Natural killer cell (primary cell): Measurements from ENCODE around the gene MYO18B. TPM values are rescaled to one million over a fixed set of nuclear protein-coding genes. Genes with fewer than 3 reads are reported as not detected.

Experiments
- ATAC-seq, 3 donors: fragments of 150-1000 bp in 2 of 3; fragments of 200-7000 bp in 1 of 3; cut with Tn5 transposase; 1 replicate in 1 of 3; 2 replicates in 2 of 3; pipeline ENCODE4 v1.10.0; 2021; ENCODE audit warnings: mild to moderate bottlenecking in 2 of 3, moderate library complexity in 2 of 3
- DNase-seq, 2 donors: peaks; one replicate each; pipeline versions ENCODE4 v3.0.0 to v3.0.0-alpha.2; 2013 to 2021; ENCODE audit warnings: mixed read lengths in 1 of 2
- H3K27ac ChIP-seq: one replicate; pipeline ENCODE4 v1.5.1; 2013; ENCODE audit warnings: mild to moderate bottlenecking, low read length
- H3K27me3 ChIP-seq: one replicate; pipeline ENCODE4 v1.6.1; 2013; ENCODE audit warnings: low read length; ENCODE audit not compliant: control insufficient read depth, insufficient read depth
- H3K36me3 ChIP-seq: one replicate; pipeline ENCODE4 v1.6.1; 2013; ENCODE audit warnings: low read length; ENCODE audit not compliant: control insufficient read depth, insufficient read depth
- H3K4me1 ChIP-seq: one replicate; pipeline ENCODE4 v1.6.1; 2013; ENCODE audit warnings: low read length; ENCODE audit not compliant: control insufficient read depth, insufficient read depth
- H3K4me3 ChIP-seq: one replicate; pipeline ENCODE4 v1.5.1; 2013; ENCODE audit warnings: low read length
- H3K9me3 ChIP-seq: one replicate; pipeline ENCODE4 v1.6.1; 2013; ENCODE audit warnings: low read length; ENCODE audit not compliant: control insufficient read depth, insufficient read depth
- H3K27ac Mint-ChIP-seq, 2 donors: one replicate each; pipeline ENCODE4 v1.8.0; 2022; ENCODE audit warnings: mild to moderate bottlenecking in 2 of 2, mixed read lengths in 2 of 2, moderate library complexity in 1 of 2
- H3K27me3 Mint-ChIP-seq, 2 donors: one replicate each; pipeline ENCODE4 v1.8.0; 2022; ENCODE audit warnings: low read depth in 2 of 2, mixed read lengths in 2 of 2
- H3K36me3 Mint-ChIP-seq: one replicate; pipeline ENCODE4 v1.8.0; 2022; ENCODE audit warnings: mixed read lengths
- H3K4me1 Mint-ChIP-seq, 2 donors: one replicate each; pipeline ENCODE4 v1.8.0; 2022; ENCODE audit warnings: mixed read lengths in 2 of 2
- H3K4me3 Mint-ChIP-seq: one replicate; pipeline ENCODE4 v1.8.0; 2022; ENCODE audit warnings: mild to moderate bottlenecking, moderate library complexity, mixed read lengths
- H3K9me3 Mint-ChIP-seq, 2 donors: one replicate each; pipeline ENCODE4 v1.8.0; 2022; ENCODE audit warnings: mixed read lengths in 2 of 2
- WGBS: methylation state at CpG from one replicate; pipeline ENCODE4 v1.1.7; 2013; ENCODE audit warnings: missing lambda C conversion rate; ENCODE audit not compliant: insufficient coverage; 5-methylcytosine and 5-hydroxymethylcytosine counted together
- intact Hi-C: fragments of 100-400 bp; cut with micrococcal nuclease; formaldehyde crosslinking; loops from one replicate; pipeline ENCODE4 v1.14.2; 2022
- total RNA-seq, 4 donors: library from RNA; stranded (reverse); fragments of 120-200 nt in 1 of 4; gene quantifications; one replicate each; pipeline versions ENCODE4 v1.2.3 to v1.2.4, GENCODE V29; 2013 to 2022
- TF ChIP-seq, protein P1 (sequence below): fragments of 200-600 bp; IDR thresholded peaks from one replicate; pipeline ENCODE4 v1.8.0; 2022; ENCODE audit warnings: antibody characterized with exemption

The MYO18B gene
- total RNA-seq, 3 donors from 2014 or later (not counting 1 experiment from before 2014, with no cell fraction given) = 0.07 to 0.14 (median 0.10) TPM

DNA sequence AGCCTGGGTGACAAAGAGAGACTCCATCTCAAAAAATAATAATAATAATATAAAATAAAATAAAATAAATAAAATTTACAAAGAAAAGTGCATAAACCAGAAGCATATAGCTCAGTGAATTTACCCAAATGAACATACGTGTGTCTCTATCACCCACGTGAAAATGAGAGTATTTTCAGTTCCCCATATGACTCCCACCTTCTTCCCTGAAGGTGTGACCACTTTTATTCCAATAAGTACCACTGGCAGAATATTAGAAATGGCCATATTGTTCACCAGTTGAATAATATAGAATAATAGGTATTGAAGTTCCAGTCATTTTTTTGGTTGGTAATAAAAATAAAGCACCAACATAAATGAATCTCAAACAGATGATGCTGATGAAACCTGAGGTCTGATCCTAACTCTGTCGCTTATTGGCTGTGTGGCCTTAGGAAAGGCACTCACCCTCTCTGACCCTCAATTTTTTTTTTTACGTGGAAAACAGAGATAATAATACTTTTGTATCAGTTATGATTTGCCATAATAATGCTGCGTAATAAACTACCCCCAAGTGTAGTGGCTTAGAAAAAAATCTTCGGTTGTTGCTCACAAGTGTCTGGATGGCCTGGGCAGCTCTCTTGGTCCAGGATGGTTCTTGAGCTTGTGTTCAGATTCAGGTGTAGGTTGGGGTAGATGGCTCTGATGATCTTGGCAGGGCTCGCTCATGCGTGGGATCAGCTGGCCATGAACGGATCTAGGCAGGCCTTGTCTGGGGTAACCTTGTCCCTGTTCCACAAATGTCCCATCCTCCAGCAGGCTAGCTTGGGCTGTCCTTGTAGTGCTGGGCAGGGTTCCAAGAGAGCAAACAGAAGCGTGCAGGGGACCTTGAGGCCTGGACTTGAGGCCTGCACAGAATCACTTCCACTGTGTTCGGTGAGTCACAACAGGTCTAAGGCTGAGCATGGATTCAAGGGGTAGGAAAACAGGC, 88.1 kb downstream of the MYO18B start:
- DNase-seq = no peak
- H3K27me3 ChIP-seq = no peaks in the 10 kb centered on the region
- intact Hi-C loops = no loop called here
- no peak overlapping the region for H3K27ac Mint-ChIP-seq
- TF ChIP-seq, protein P1, sequence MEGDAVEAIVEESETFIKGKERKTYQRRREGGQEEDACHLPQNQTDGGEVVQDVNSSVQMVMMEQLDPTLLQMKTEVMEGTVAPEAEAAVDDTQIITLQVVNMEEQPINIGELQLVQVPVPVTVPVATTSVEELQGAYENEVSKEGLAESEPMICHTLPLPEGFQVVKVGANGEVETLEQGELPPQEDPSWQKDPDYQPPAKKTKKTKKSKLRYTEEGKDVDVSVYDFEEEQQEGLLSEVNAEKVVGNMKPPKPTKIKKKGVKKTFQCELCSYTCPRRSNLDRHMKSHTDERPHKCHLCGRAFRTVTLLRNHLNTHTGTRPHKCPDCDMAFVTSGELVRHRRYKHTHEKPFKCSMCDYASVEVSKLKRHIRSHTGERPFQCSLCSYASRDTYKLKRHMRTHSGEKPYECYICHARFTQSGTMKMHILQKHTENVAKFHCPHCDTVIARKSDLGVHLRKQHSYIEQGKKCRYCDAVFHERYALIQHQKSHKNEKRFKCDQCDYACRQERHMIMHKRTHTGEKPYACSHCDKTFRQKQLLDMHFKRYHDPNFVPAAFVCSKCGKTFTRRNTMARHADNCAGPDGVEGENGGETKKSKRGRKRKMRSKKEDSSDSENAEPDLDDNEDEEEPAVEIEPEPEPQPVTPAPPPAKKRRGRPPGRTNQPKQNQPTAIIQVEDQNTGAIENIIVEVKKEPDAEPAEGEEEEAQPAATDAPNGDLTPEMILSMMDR = no peak
- H3K27ac ChIP-seq = no peak overlapping the region
- H3K4me1 ChIP-seq = no peaks in the 10 kb centered on the region
- no peak overlapping the region for H3K4me3 Mint-ChIP-seq
- H3K27me3 Mint-ChIP-seq = no peaks in the 10 kb centered on the region
- H3K36me3 Mint-ChIP-seq = no peaks in the 10 kb centered on the region
- no peaks in the 10 kb centered on the region for H3K9me3 ChIP-seq
- H3K9me3 Mint-ChIP-seq = no peaks in the 10 kb centered on the region
- no peak overlapping the region for H3K4me3 ChIP-seq
- 87% methylated on average over 10 of the region's 11 CpGs for WGBS
- no peak for ATAC-seq
- H3K4me1 Mint-ChIP-seq = no peaks in the 10 kb centered on the region
- H3K36me3 ChIP-seq = no peaks in the 10 kb centered on the region

DNA sequence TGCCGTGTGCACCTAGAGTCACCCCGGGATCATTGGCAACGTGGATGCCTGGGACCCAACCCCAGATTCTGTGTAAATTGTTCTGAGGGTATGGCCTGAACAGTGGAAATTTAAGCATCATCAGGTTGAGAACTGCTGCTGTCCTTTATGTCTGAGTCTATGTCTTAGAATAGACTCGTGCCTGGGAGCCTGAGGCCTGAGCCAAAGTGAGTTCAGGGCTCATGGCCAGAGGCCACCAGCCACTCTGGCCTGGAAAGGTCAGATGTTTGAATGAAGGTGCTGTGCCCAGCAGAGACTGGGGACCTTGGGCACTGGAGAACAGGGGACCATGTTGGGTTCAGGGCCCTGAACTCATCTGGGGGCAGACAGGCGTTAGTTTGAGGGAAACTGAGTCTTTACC, 91.1 kb downstream of the MYO18B start:
- WGBS = 81% methylated on average over 5 of the region's 5 CpGs
- H3K9me3 ChIP-seq = no peaks in the 10 kb centered on the region
- Mint-ChIP-seq H3K4me3 (no peak overlapping the region), H3K9me3 (no peaks in the 10 kb centered on the region), H3K4me1 (no peaks in the 10 kb centered on the region), H3K27ac (no peak overlapping the region), H3K36me3 (no peaks in the 10 kb centered on the region), H3K27me3 (no peaks in the 10 kb centered on the region)
- no peaks in the 10 kb centered on the region for H3K4me1 ChIP-seq
- no peak for ATAC-seq
- DNase-seq = no peak
- no peaks in the 10 kb centered on the region for H3K36me3 ChIP-seq
- intact Hi-C loops = no loop called here
- no peak overlapping the region for H3K4me3 ChIP-seq
- TF ChIP-seq, protein P1 = no peak
- H3K27me3 ChIP-seq = no peaks in the 10 kb centered on the region
- no peak overlapping the region for H3K27ac ChIP-seq

DNA sequence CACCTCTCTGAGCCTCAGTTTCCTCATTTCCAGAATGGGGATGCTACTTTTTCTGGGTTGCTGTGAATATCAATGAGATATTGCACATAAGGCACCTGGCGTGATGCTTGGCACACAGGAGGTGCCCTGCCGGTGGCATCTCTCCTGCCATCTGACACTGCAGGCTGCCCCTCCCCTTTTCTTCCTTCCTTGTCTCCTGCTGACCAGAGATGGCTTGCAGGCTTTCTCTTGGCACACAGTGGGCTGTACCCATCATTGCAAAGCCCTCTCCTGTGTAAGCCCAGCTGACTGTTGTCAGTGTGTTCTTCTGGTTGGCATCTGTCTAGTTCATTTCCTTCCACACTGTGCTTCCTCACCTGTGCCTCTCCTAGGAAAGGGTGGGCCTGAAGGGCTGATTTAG, 91.7 kb downstream of the MYO18B start:
- Mint-ChIP-seq H3K27me3 (no peaks in the 10 kb centered on the region), H3K27ac (no peak overlapping the region), H3K4me1 (no peaks in the 10 kb centered on the region), H3K9me3 (no peaks in the 10 kb centered on the region), H3K36me3 (no peaks in the 10 kb centered on the region), H3K4me3 (no peak overlapping the region)
- DNase-seq (no peak), ATAC-seq (no peak)
- 88% methylated on average over 2 of the region's 2 CpGs for WGBS
- TF ChIP-seq, protein P1 = no peak
- Histone ChIP-seq H3K27me3 (no peaks in the 10 kb centered on the region), H3K27ac (no peak overlapping the region), H3K36me3 (no peaks in the 10 kb centered on the region), H3K4me1 (no peaks in the 10 kb centered on the region), H3K9me3 (no peaks in the 10 kb centered on the region), H3K4me3 (no peak overlapping the region)
- intact Hi-C loops = no loop called here
